ENCODE results near the gene LRCH1.

The LRCH1 gene

GRCh38 chr13:46594374-46595078, 41.6 kb downstream of the LRCH1 start:
- DNase-seq = no peak

- DNase-seq = no peak
Observed at GRCh38 chr13:46595136-46595884, 42.3 kb downstream of the LRCH1 start.

GRCh38 chr13:46595885-46596275, 42.9 kb downstream of the LRCH1 start:
- DNase-seq = peak in 2 of 4 experiments; percentile 73 to 74

DNA sequence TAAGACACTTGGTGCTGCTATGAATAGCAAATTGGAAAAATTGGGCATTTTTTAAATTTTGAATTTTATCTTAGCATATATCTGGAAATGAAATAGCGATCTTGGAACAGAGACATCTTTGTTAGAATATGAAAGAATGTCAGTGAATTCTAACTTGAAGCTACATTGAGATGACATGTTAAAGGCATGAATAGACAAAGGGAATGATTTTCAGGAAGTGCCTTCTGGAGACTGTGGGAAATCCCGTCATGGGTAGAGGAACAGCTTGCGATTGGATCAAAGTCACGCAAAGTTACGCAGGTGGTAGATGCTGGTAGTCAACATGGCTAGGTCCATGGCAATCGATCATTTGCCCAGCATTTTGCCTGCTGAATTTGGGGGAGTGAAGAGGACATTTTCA, 43.5 kb downstream of the LRCH1 start:
- DNase-seq = peak; percentile 63 to 75 (median 70)

DNA sequence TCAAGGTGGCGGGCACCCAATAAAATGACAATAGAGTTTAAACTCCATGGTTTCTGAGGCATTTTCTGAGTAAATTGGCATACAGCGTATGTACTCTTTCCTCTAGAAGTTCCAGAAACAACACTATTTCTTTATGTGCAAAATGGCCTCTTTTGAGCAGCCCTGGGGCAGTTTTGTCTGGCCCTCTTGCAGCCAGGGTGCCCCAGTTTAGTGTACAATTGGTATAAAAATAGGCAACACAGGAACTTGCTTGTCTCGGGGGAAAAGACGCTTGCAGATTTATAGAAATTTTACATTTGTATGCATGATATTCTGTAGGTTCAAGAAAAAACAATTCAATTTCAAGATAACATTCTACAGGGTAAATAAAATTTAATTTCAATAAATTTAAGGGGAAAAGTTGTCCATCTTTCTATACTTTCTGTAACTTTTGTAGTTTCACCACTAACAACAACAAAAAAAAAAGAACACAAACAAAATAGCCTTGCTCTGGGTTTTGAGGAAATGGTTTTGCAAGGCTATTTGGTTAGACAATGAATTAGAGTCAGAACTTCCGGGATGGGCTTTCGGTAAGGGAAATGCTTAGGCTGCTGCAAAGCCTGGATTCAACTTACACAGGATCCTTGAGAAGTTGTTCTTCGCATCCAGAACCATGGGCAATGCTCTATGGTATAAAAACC, 45.3 kb downstream of the LRCH1 start:
- peak; percentile 55 to 87 (median 74) for DNase-seq

DNA sequence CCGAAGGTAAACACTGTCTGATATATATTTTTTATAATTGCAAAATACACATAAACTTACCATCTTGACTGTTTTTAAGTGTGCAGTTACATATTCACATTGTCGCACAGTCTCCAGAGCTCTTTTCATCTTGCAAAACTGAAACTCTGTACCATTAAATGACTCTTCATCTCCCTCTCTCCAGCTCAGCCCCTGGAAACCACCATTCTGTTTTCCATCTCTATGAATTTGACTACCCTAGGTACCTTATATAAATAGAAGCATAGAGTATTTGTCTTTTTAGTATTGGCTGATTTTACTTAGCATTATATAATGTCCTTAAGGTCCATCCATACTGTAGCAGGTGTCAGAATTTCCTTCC, 45.8 kb downstream of the LRCH1 start:
- DNase-seq = no peak

GRCh38 chr13:46600943-46601311, 48.0 kb downstream of the LRCH1 start:
- no peak for DNase-seq

- no peak for DNase-seq
Observed at GRCh38 chr13:46602531-46602930, 49.6 kb downstream of the LRCH1 start.

DNA sequence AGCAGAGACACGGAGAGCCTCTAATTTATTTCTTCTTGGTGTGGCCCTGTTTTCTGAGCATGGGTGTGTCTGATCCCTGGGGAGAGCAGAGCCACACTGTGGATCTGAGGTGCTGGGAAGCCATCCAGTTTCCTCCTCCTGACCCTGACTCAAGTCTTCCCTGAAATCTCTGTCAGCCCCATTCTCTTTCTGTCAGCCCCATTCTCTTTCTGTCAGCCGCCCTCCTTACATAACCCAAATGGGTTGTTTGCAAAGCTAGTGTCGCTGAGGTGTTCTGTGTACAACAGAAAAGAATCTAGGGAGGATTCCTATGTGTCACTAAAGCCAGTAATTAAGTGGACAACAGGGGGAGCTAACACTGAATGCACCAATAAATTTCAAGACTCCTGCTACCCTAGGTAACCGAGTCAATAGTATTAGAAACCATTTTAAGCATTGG, 50.2 kb downstream of the LRCH1 start:
- DNase-seq = peak in 2 of 4 experiments; percentile 27 to 36

GRCh38 chr13:46604226-46604990, 51.4 kb downstream of the LRCH1 start:
- DNase-seq = no peak

DNA sequence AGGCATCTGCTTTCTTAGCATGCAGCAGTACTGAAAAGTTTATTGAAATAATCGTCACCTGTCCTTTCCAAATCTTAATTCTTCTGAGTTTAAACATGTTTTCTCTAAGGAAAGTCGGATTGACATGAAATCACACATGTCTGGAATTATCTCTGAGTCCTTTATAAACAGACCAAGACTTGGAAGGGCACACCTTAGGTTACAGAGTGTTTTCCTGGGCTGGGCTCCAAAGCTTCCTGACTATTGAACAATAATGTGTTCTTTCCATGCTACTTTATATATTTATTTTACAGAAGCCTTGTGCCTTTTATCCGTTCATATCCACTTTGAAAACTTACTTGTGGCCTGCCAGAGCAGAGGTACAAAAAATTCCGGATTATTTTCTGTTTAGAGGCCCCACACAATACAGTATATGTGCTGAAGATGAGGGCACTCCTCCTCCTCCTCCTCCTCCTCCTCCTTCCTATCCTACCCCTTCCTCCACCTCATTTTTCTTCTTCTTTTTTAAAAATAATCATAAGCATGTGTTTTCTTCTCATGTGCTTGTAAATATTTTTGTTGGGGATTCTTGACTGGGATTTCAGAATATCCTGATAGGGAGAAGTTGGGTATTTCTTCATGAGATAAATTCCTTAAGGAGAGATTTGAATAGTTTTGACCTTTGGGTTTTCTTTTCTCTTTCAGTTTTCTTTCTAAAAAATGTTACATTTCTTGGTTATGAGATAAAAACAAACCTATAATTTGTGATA, 52.3 kb downstream of the LRCH1 start:
- peak in 1 of 4 experiments; percentile 51 for DNase-seq

GRCh38 chr13:46605825-46606554, 53.0 kb downstream of the LRCH1 start:
- DNase-seq = peak; percentile 59 to 93 (median 79)

DNA sequence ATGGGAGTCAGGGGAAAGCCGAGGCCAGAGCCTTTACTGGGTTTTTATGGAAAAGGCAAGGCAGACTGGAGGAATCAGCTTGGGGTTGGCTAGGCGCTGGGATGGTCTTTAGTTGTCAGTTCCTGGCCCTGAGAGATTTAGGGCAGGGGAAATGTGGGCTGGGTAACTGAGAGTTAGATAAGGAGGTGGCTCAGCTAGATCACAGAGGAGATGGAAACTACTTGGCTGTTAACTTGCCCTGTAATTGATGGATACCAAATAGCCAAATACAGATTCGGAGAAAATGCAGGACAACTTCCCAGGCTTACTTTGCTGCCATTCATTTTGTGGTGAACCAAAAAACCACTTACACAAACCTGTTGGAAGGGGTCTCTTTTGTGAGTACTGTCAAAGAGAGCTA, 54.0 kb downstream of the LRCH1 start:
- no peak for DNase-seq

GRCh38 chr13:46607768-46608564, 55.0 kb downstream of the LRCH1 start:
- no peak for DNase-seq

DNA sequence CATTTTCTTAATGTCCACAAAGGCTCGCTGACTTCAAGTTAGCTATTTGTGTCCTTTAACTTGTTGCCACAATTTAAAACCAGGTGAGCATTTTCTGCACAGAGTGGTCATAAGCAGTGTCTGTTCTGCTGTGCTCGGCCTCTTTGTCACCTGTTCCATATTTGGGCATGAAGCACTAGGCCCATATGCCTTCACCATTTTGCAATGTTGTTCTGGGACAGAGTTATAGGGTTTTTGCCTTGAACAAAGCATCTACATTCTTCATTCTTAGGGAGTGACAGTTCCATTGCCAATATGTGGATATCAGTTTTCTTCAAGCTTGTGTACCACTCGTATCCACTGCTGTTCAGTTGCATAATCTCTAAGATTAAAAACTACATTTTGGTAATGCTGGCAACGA, 56.1 kb downstream of the LRCH1 start:
- DNase-seq = no peak

GRCh38 chr13:46609726-46610125, 56.8 kb downstream of the LRCH1 start:
- no peak for DNase-seq

DNA sequence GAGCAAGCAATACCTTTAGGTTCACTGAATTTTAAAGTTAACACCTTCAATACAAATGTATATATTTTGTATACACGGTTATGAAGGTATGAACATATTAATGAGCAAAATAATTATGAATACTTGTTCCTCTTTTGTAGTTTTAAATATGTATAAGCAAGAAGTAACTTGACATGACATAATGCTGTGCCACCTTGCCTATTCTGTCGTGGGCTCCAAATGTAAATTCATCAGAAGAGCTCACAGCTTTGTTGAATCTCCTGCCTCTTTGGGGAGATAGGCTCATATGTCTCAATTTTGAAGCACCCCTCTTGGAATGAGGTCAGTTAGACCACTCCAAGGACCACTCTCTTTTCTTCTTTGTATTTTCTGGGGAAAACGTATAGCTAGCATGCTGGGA, 59.3 kb downstream of the LRCH1 start:
- no peak for DNase-seq

DNA sequence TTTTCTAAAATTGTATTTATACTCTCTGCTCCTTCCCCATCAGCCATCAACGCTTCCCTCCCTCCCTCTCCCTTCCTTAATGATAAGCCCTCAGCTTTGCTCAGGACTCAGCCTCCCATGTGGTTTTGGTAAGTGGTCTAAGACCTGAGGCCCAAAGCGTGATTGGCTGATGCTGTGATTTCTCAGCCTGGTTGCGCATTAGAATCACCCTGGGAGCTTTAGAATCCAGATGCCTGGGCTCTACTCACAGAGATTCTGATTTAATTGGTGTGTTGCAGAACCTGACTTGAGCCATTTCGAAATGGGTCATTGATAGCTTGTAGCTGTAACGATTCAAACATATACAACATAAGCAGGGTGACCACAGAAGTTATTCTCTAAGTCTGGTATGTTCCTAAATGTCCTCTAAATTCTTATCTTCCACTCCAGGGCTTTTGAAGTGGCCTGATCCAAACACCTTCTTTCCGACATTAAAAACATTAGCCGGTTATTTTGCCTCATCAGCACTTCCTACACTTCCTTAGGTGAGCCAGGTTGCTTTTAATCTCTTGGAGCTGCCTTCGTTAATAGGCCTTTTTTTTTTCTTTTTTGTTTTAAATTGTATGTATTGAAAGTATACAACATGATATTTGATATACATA, 60.6 kb downstream of the LRCH1 start:
- no peak for DNase-seq

DNA sequence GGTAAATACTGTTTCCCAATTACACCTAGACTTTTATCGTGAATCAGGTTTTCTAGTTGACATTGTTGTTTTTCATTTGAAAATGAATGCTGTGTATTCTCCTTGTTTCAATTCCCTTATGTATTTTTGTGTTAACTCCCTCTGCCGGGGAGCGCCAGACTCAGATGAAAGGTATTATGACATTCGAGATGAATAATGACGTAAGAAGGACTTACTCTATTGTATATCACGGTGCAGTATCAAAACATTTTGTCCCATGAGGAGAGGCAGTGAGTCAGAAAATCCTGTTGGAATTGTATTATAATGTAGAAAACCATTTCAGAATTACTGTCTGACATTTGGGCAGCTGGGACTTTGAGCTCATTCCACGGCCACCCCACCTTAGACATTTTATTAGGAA, 61.6 kb downstream of the LRCH1 start:
- peak in 1 of 4 experiments; percentile 29 for DNase-seq

Measured in suppressor macrophage (primary cell).